Measurements from ENCODE around the gene DXO. TPM values are rescaled to one million over a fixed set of nuclear protein-coding genes. Genes with fewer than 3 reads are reported as not detected.
"Not testable (repeated sequence)": the region's sequence is repeated elsewhere in the genome, so short reads cannot be mapped to it uniquely, and the experiment has no call there.

DXO gene
- total RNA-seq, 1 donor from 2014 or later, result 14.1 TPM

DNA sequence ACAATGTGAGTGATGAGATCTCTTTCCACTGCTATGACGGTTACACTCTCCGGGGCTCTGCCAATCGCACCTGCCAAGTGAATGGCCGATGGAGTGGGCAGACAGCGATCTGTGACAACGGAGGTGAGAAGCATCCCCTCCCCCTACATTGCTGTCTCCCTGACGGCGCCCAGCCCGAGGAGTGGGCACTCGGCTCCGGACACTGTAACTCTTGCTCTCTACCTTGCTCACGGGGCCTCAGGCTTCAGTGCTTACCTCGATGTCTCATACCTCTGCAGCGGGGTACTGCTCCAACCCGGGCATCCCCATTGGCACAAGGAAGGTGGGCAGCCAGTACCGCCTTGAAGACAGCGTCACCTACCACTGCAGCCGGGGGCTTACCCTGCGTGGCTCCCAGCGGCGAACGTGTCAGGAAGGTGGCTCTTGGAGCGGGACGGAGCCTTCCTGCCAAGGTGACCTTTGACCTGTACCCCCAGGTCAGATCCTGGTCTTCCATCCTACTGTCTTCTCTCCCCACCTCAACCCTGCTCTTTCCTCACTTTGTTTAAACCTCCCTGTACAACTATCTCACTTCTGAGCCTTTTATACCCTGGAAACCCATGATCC, 24.8 kb downstream of the DXO start:
- no peak for DNase-seq (ENCODE audit: low spot score)
- no peaks in the 10 kb centered on the region for H3K27me3 Mint-ChIP-seq (ENCODE audit: insufficient read depth)
- H3K27ac Mint-ChIP-seq, result no peak overlapping the region
- no peaks in the 10 kb centered on the region for H3K9me3 Mint-ChIP-seq
- peaks cover 9% of the 10 kb centered on the region for H3K4me1 Mint-ChIP-seq (ENCODE audit: low read depth)
- no peak overlapping the region for H3K4me3 Mint-ChIP-seq
- intact Hi-C loops (cut with micrococcal nuclease), result no loop called here
- H3K36me3 Mint-ChIP-seq (ENCODE audit: low read depth), result peaks cover 4% of the 10 kb centered on the region

DNA sequence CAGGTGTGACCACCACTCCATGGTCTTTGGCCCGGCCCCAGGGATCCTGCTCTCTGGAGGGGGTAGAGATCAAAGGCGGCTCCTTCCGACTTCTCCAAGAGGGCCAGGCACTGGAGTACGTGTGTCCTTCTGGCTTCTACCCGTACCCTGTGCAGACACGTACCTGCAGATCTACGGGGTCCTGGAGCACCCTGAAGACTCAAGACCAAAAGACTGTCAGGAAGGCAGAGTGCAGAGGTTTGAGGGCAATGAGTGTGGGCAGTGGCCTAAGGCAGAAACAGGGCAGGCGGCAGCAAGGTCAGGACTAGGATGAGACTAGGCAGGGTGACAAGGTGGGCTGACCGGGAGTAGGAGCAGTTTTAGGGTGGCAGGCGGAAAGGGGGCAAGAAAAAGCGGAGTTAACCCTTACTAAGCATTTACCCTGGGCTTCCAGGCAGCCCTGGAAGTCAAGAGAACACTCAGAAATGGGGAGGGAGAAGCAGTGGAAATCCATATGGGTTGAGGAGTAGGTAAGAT, 25.5 kb downstream of the DXO start:
- intact Hi-C loops (cut with micrococcal nuclease), result no loop called here
- H3K4me3 Mint-ChIP-seq, result no peak overlapping the region
- no peaks in the 10 kb centered on the region for H3K9me3 Mint-ChIP-seq
- no peaks in the 10 kb centered on the region for H3K27me3 Mint-ChIP-seq (ENCODE audit: insufficient read depth)
- no peak overlapping the region for H3K27ac Mint-ChIP-seq
- peaks cover 4% of the 10 kb centered on the region for H3K36me3 Mint-ChIP-seq (ENCODE audit: low read depth)
- peaks cover 9% of the 10 kb centered on the region for H3K4me1 Mint-ChIP-seq (ENCODE audit: low read depth)
- no peak for DNase-seq (ENCODE audit: low spot score)

DNA sequence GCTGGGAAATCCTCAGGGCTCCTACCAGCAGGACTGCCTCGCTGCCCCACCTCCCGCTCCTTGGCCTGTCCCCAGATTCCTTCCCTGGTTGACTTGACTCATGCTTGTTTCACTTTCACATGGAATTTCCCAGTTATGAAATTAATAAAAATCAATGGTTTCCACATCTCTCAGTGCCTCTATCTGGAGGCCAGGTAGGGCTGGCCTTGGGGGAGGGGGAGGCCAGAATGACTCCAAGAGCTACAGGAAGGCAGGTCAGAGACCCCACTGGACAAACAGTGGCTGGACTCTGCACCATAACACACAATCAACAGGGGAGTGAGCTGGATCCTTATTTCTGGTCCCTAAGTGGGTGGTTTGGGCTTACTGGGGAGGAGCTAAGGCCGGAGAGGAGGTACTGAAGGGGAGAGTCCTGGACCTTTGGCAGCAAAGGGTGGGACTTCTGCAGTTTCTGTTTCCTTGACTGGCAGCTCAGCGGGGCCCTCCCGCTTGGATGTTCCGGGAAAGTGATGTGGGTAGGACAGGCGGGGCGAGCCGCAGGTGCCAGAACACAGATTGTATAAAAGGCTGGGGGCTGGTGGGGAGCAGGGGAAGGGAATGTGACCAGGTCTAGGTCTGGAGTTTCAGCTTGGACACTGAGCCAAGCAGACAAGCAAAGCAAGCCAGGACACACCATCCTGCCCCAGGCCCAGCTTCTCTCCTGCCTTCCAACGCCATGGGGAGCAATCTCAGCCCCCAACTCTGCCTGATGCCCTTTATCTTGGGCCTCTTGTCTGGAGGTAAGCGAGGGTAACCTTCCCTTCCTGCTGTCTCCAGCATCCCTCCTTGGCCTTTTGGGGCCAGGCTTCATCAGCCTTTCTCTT, 26.2 kb downstream of the DXO start, which contains the start of gene CFB:
CFB (plus strand) TSS at position 589 of the 863 bp plus-strand sequence; CDS start at position 716, 127 bp downstream.
- H3K9me3 Mint-ChIP-seq, result no peaks in the 10 kb centered on the region
- no peak for DNase-seq (ENCODE audit: low spot score)
- intact Hi-C loops (cut with micrococcal nuclease), result no loop called here
- no peaks in the 10 kb centered on the region for H3K27me3 Mint-ChIP-seq (ENCODE audit: insufficient read depth)
- peak within 1 kb of the TSS; percentile 59 for H3K27ac Mint-ChIP-seq
- H3K36me3 Mint-ChIP-seq (ENCODE audit: low read depth), result peaks cover under 1% of the 10 kb centered on the region
- peaks cover 9% of the 10 kb centered on the region for H3K4me1 Mint-ChIP-seq (ENCODE audit: low read depth)
- H3K4me3 Mint-ChIP-seq, result no peak within 1 kb of the TSS

DNA sequence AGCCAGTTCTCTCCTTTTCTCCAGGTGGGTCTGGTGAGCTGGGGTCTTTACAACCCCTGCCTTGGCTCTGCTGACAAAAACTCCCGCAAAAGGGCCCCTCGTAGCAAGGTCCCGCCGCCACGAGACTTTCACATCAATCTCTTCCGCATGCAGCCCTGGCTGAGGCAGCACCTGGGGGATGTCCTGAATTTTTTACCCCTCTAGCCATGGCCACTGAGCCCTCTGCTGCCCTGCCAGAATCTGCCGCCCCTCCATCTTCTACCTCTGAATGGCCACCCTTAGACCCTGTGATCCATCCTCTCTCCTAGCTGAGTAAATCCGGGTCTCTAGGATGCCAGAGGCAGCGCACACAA, 26.8 kb downstream of the DXO start:
- no peaks in the 10 kb centered on the region for H3K9me3 Mint-ChIP-seq

DNA sequence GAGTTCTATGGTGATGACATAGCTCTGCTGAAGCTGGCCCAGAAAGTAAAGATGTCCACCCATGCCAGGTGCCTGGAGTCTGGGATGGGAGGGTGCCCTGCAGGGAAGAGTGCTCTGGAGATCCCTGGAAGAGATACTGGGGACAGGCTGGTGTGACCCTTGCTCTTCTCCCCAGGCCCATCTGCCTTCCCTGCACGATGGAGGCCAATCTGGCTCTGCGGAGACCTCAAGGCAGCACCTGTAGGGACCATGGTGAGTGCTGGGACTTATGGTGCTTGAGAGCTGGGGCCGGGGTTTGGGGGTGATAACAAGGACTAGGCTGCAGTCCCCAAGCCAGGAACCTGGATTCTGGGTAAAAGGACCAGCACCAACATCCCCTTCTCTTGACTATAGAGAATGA, 28.2 kb downstream of the DXO start:
- Mint-ChIP-seq H3K27me3 (ENCODE audit: insufficient read depth) (peaks cover 2% of the 10 kb centered on the region), H3K4me3 (no peak overlapping the region), H3K36me3 (ENCODE audit: low read depth) (no peaks in the 10 kb centered on the region), H3K4me1 (ENCODE audit: low read depth) (peaks cover 9% of the 10 kb centered on the region), H3K9me3 (no peaks in the 10 kb centered on the region), H3K27ac (no peak overlapping the region)
- no peak for DNase-seq (ENCODE audit: low spot score)
- intact Hi-C loops (cut with micrococcal nuclease), result no loop called here

More for the DNA sequence above, 26.8 kb downstream of the DXO start:
- no peaks in the 10 kb centered on the region for H3K27me3 Mint-ChIP-seq (ENCODE audit: insufficient read depth)
- no peaks in the 10 kb centered on the region for H3K36me3 Mint-ChIP-seq (ENCODE audit: low read depth)
- peaks cover 9% of the 10 kb centered on the region for H3K4me1 Mint-ChIP-seq (ENCODE audit: low read depth)
- intact Hi-C loops (cut with micrococcal nuclease), result no loop called here
- no peak overlapping the region for H3K4me3 Mint-ChIP-seq
- peak overlapping the region; percentile 59 for H3K27ac Mint-ChIP-seq
- no peak for DNase-seq (ENCODE audit: low spot score)

DNA sequence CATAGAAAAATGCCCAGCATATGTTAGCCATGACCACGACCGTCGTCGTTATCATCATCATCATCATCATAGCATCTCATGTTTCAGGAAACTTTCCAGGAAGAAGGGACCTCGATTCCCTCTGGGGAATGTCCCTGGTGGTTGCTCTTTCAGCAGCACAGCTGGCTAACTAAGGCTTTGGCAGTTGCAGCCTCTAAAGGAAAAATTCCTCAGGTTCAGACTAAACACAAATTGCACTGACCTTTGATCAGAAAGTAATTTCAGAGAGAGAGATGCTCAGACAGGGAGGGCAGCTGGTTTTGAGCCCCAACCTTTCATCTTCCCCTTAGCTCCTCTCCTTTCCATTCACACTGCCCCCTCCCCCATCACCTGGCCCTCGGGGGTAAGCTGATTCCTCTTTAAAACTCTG, 31.7 kb downstream of the DXO start:
- no peak for DNase-seq (ENCODE audit: low spot score)
- H3K9me3 Mint-ChIP-seq, result no peaks in the 10 kb centered on the region
- no peaks in the 10 kb centered on the region for H3K36me3 Mint-ChIP-seq (ENCODE audit: low read depth)
- no peak overlapping the region for H3K4me3 Mint-ChIP-seq
- H3K4me1 Mint-ChIP-seq (ENCODE audit: low read depth), result peaks cover 2% of the 10 kb centered on the region
- H3K27me3 Mint-ChIP-seq (ENCODE audit: insufficient read depth), result peaks cover 2% of the 10 kb centered on the region
- intact Hi-C loops (cut with micrococcal nuclease), result no loop called here
- H3K27ac Mint-ChIP-seq, result no peak overlapping the region

DNA sequence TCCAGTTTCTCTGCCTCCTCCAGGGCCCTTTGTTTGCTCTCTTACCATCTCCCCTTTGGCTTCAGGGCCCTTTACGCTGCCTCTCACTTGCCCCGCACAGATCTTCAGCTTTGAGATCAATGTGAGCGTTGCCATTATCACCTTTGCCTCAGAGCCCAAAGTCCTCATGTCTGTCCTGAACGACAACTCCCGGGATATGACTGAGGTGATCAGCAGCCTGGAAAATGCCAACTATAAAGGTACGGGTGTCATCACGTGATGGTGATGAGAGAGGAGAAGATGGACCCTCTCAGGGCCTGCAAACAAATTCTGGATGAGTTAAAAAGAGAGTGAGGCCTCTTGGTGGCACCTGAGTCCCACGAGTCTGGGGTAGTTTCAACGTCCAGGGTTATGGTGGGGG, 36.1 kb downstream of the DXO start:
- no peak for DNase-seq (ENCODE audit: low spot score)
- Mint-ChIP-seq H3K4me1 (ENCODE audit: low read depth) (no peaks in the 10 kb centered on the region), H3K27ac (no peak overlapping the region), H3K27me3 (ENCODE audit: insufficient read depth) (peaks cover 2% of the 10 kb centered on the region), H3K36me3 (ENCODE audit: low read depth) (no peaks in the 10 kb centered on the region), H3K4me3 (no peak overlapping the region), H3K9me3 (no peaks in the 10 kb centered on the region)
- intact Hi-C loops (cut with micrococcal nuclease), result no loop called here

DNA sequence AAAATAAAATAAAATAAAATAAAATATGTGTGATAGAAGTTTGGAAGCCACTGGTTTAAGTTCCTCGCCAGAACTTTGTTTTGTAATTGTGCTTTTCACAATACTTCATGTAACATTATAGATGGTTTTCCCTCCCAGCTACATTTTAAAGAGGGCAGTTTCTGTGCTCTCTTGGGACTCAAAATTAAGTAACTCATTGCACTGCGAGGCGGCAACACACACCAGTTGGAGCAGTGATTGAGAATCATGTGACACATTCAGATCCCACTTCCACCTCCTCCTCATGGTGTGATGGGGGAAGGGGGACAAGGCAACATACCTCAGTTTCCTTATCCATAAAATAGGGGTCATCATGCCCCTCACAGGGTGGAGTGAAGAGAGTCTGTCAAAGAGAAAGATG, 36.9 kb downstream of the DXO start:
- Mint-ChIP-seq H3K27me3 (ENCODE audit: insufficient read depth) (peaks cover 2% of the 10 kb centered on the region), H3K36me3 (ENCODE audit: low read depth) (no peaks in the 10 kb centered on the region), H3K9me3 (no peaks in the 10 kb centered on the region), H3K27ac (no peak overlapping the region), H3K4me1 (ENCODE audit: low read depth) (no peaks in the 10 kb centered on the region), H3K4me3 (no peak overlapping the region)
- intact Hi-C loops (cut with micrococcal nuclease), result no loop called here
- no peak for DNase-seq (ENCODE audit: low spot score)

DNA sequence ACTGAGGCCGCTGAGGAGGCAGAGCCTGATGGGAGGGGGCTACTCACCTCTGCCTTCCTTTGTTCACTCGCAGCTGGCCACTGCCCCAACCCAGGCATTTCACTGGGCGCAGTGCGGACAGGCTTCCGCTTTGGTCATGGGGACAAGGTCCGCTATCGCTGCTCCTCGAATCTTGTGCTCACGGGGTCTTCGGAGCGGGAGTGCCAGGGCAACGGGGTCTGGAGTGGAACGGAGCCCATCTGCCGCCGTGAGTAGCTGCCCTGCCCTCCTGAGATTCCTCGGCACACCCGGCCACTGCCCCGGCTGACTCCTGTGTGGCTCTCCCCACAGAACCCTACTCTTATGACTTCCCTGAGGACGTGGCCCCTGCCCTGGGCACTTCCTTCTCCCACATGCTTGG, 38.4 kb downstream of the DXO start:
- no peaks in the 10 kb centered on the region for H3K4me1 Mint-ChIP-seq (ENCODE audit: low read depth)
- intact Hi-C loops (cut with micrococcal nuclease), result no loop called here
- H3K4me3 Mint-ChIP-seq, result no peak overlapping the region
- no peak overlapping the region for H3K27ac Mint-ChIP-seq
- no peak for DNase-seq (ENCODE audit: low spot score)
- no peaks in the 10 kb centered on the region for H3K9me3 Mint-ChIP-seq
- H3K27me3 Mint-ChIP-seq (ENCODE audit: insufficient read depth), result no peaks in the 10 kb centered on the region
- H3K36me3 Mint-ChIP-seq (ENCODE audit: low read depth), result no peaks in the 10 kb centered on the region

DNA sequence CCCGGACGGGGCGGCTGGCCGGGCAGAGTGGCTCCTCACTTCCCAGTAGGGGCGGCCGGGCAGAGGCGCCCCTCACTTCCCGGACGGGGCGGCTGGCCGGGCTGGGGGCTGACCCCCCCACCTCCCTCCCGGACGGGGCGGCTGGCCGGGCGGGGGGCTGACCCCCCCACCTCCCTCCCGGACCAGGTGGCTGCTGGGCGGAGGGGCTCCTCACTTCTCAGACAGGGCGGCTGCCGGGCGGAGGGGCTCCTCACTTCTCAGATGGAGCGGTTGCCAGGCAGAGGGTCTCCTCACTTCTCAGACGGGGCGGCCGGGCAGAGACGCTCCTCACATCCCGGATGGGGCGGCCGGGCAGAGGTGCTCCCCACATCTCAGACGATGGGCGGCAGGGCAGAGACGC, 39.8 kb downstream of the DXO start:
- H3K27ac Mint-ChIP-seq; H3K4me3 Mint-ChIP-seq; H3K36me3 Mint-ChIP-seq (ENCODE audit: low read depth); DNase-seq (ENCODE audit: low spot score); H3K4me1 Mint-ChIP-seq (ENCODE audit: low read depth); H3K9me3 Mint-ChIP-seq; intact Hi-C loops (cut with micrococcal nuclease); H3K27me3 Mint-ChIP-seq (ENCODE audit: insufficient read depth): not testable (repeated sequence)

DNA sequence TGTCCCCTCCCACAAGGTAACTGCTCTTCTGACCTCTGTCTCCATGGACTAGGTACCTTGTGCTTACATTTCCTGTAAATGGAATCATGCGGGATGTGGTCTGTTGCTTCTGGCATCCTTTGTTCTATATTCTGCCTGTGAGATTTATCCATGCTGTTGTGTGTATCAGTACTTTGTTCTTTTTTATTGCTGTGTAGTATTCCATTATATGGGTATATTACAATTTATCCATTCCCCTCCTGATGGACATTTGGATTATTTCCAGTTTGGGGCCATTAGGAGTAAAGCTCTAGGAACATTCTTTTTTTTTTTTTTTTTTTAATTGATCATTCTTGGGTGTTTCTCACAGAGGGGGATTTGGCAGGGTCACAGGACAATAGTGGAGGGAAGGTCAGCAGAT, 41.0 kb downstream of the DXO start:
- H3K4me1 Mint-ChIP-seq (ENCODE audit: low read depth), result no peaks in the 10 kb centered on the region
- peaks cover 7% of the 10 kb centered on the region for H3K27me3 Mint-ChIP-seq (ENCODE audit: insufficient read depth)
- H3K9me3 Mint-ChIP-seq, result no peaks in the 10 kb centered on the region
- no peaks in the 10 kb centered on the region for H3K36me3 Mint-ChIP-seq (ENCODE audit: low read depth)
- no peak for DNase-seq (ENCODE audit: low spot score)
- no peak overlapping the region for H3K27ac Mint-ChIP-seq
- intact Hi-C loops (cut with micrococcal nuclease), result no loop called here
- H3K4me3 Mint-ChIP-seq, result no peak overlapping the region

DNA sequence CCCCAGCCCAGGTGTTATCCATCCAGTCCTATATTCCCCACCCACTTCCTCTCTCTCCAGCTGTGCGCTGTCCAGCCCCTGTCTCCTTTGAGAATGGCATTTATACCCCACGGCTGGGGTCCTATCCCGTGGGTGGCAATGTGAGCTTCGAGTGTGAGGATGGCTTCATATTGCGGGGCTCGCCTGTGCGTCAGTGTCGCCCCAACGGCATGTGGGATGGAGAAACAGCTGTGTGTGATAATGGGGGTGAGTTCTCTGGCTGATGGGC, 43.3 kb downstream of the DXO start:
- Mint-ChIP-seq H3K36me3 (ENCODE audit: low read depth) (no peaks in the 10 kb centered on the region), H3K4me1 (ENCODE audit: low read depth) (no peaks in the 10 kb centered on the region), H3K27ac (no peak overlapping the region), H3K4me3 (no peak overlapping the region), H3K27me3 (ENCODE audit: insufficient read depth) (peaks cover 7% of the 10 kb centered on the region), H3K9me3 (no peaks in the 10 kb centered on the region)
- no peak for DNase-seq (ENCODE audit: low spot score)
- intact Hi-C loops (cut with micrococcal nuclease), result no loop called here

DNA sequence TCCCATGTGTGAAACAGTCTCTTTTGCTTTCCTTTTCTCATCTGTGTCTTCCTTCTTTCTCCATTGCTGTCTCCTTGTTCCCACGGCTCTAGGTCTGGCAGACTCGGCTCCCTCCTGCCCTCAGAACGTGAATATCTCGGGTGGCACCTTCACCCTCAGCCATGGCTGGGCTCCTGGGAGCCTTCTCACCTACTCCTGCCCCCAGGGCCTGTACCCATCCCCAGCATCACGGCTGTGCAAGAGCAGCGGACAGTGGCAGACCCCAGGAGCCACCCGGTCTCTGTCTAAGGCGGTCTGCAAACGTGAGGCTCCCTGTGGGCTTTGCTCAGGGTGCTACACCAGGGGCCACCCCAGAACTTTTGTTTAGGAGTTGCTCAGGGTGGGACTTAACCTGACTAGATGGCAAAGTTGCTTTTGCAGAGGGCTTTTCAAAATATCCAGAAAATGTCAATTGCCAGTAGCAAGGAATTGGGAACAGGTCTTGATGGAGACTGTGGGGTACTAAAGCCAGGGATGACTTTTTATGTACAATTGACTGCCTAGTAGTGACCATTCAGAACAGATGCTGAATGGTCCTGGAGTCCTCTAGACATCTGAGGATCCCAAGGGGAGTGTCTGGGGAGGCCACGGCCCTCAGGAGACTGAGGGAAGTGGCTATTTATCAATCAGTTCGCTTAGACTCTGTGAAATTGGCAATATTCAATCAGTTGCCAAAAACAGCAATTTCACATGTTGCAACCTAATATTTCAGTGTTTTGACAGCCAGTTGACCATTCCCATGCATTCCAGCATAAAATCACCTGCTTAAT, 43.9 kb downstream of the DXO start:
- Mint-ChIP-seq H3K36me3 (ENCODE audit: low read depth) (no peaks in the 10 kb centered on the region), H3K4me3 (no peak overlapping the region), H3K27ac (no peak overlapping the region), H3K4me1 (ENCODE audit: low read depth) (no peaks in the 10 kb centered on the region), H3K9me3 (no peaks in the 10 kb centered on the region), H3K27me3 (ENCODE audit: insufficient read depth) (peaks cover 7% of the 10 kb centered on the region)
- DNase-seq (ENCODE audit: low spot score), result no peak
- intact Hi-C loops (cut with micrococcal nuclease), result no loop called here
